ENCODE data around the gene CKS1B.
A peak's percentile ranks its signal among the peaks of the same experiment; 100 is the strongest.

The CKS1B gene

GRCh38 chr1:154970631-154971340 is 3.7 kb upstream of the CKS1B start, which contains the start of gene SHC1:
Gene SHC1 (minus strand): TSS chr1:154970747. CDS start chr1:154970526, 221 bp downstream.
- Histone ChIP-seq H2AFZ (ENCODE audit: low read depth) (peak within 1 kb of the TSS; percentile 1; the same call in 1 of the 2 replicates), H3K27me3 (ENCODE audit: insufficient read depth, low read depth) (no peaks in the 10 kb centered on the region), H3K4me1 (ENCODE audit: low read depth, poor library complexity, severe bottlenecking) (peaks cover 49% of the 10 kb centered on the region), H3K27ac (peak within 1 kb of the TSS; percentile 64), H3K36me3 (ENCODE audit: insufficient read depth) (no peaks in the 10 kb centered on the region), H3K9ac (peak within 1 kb of the TSS; percentile 52), H4K20me1 (ENCODE audit: insufficient read depth) (no peaks in the 10 kb centered on the region), H3K4me3 (IDR thresholded peaks at IDR 0.05; ENCODE audit: insufficient read depth, low read depth, low read length) (peak within 1 kb of the TSS; percentile 97), H3K4me2 (peak within 1 kb of the TSS; percentile 73), H3K79me2 (ENCODE audit: insufficient read depth, low read depth) (peaks cover 68% of the 10 kb centered on the region)
- TF ChIP-seq CTCF (conservative IDR thresholded peaks at IDR 0.05; ENCODE audit: low read depth, low read length), result no peak

DNA sequence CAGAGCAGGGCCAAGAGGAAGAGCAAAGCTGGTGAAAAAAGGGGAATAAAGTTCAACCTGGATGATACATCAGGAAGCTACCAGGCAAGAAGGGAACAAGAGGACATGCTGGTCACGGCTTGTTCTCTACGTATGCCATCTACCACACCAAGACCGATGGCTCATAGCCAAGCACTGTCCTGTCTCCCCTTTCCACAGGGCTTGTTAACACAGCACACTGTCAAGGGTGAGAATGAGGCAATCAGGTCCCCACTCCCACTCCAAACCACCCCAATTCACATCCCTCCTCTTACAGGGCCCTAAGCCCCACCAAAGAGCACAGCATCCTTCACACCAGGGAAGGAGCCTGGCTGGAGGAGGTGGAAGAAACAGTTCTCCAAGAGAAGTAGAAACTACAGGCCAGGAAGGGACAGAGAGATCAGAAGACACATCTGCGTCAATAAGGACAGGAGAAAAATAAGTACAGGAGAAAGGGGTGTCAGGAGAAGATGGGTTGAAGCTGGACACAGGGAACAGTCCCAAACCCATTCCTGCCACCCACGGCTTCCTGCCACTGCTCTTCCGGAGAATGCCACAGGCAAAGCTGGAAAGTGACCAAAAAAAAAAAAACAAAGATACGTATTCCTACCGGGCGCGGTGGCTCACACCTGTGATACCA is 3.0 kb upstream of the CKS1B start:
- Histone ChIP-seq H2AFZ (ENCODE audit: low read depth) (peak overlapping the region; percentile 1; the same call in 1 of the 2 replicates), H3K27me3 (ENCODE audit: insufficient read depth, low read depth) (no peaks in the 10 kb centered on the region), H4K20me1 (ENCODE audit: insufficient read depth) (no peaks in the 10 kb centered on the region), H3K79me2 (ENCODE audit: insufficient read depth, low read depth) (peaks cover 75% of the 10 kb centered on the region), H3K4me1 (ENCODE audit: low read depth, poor library complexity, severe bottlenecking) (peaks cover 54% of the 10 kb centered on the region), H3K4me3 (IDR thresholded peaks at IDR 0.05; ENCODE audit: insufficient read depth, low read depth, low read length) (peak overlapping the region; percentile 97), H3K4me2 (peak overlapping the region; percentile 73), H3K36me3 (ENCODE audit: insufficient read depth) (no peaks in the 10 kb centered on the region), H3K27ac (peak overlapping the region; percentile 64), H3K9ac (peak overlapping the region; percentile 52; the same call in 1 of the 2 replicates)
- no peak for TF ChIP-seq CTCF (conservative IDR thresholded peaks at IDR 0.05; ENCODE audit: low read depth, low read length)

DNA sequence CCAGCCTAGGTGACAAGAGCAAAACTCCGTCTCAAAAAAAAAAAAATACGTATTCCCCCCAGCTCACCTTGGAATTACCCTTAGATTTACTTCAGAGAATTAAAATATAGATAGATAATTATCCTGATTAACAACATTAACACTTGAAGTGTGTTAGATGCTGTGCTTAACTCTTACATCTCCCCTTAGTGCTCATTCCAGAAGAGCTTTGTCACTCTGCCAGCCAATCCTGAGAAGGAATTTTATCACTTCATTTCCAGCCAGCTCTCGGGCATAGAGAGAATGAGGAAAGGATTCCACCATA is 2.3 kb upstream of the CKS1B start:
- Histone ChIP-seq H2AFZ (ENCODE audit: low read depth) (no peak overlapping the region), H3K4me3 (IDR thresholded peaks at IDR 0.05; ENCODE audit: insufficient read depth, low read depth, low read length) (no peak overlapping the region), H3K36me3 (ENCODE audit: insufficient read depth) (no peaks in the 10 kb centered on the region; the same call in 1 of the 2 replicates), H3K27ac (no peak overlapping the region; the same call in 1 of the 2 replicates), H3K9ac (no peak overlapping the region), H4K20me1 (ENCODE audit: insufficient read depth) (no peaks in the 10 kb centered on the region), H3K4me1 (ENCODE audit: low read depth, poor library complexity, severe bottlenecking) (peaks cover 61% of the 10 kb centered on the region), H3K4me2 (peak overlapping the region; percentile 60; the same call in 1 of the 2 replicates), H3K27me3 (ENCODE audit: insufficient read depth, low read depth) (no peaks in the 10 kb centered on the region), H3K79me2 (ENCODE audit: insufficient read depth, low read depth) (peaks cover 79% of the 10 kb centered on the region)
- TF ChIP-seq CTCF (conservative IDR thresholded peaks at IDR 0.05; ENCODE audit: low read depth, low read length), result no peak

DNA sequence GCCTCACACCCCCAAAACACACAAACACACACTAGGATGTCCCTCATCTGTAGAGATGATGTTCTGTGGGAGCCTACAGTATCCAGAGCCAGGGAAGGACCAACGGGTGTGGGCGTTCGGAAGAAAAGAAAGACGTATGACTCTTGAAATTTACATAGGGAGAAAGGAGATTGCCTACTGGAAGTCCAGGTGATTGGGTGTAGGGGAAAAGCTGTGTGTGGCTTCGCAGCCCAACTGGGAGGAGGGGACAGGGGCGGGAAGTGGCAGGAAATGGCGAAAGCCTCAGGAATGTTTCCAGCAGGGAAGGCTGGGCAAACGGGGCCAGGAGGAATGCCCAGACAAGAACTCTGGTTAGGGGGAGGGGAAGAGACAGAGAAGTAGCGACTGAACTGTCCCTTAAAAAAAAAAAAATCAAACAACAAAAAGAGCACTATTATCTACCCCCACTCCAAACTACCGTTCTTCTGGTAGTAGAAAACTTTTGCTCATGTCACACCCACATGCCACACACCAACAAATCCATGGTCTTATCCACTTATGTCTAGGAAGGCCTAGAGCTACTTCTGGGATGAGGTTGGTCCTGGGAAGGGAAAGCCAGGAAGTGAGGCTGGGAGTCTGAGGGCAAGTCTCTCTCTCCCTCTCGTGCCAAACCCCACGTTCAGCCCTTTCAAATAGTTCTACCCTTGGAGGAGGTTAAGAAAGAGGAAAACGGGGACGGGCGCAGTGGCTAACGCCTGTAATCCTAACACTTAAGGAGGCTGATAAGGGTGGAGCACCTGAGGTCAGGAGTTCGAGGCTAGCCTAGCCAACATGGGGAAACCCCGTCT is 1.8 kb upstream of the CKS1B start:
- peaks cover 67% of the 10 kb centered on the region for H3K4me1 ChIP-seq (ENCODE audit: low read depth, poor library complexity, severe bottlenecking)
- H3K4me2 ChIP-seq, result peak overlapping the region; percentile 60
- H3K79me2 ChIP-seq (ENCODE audit: insufficient read depth, low read depth), result peaks cover 80% of the 10 kb centered on the region
- TF ChIP-seq CTCF (conservative IDR thresholded peaks at IDR 0.05; ENCODE audit: low read depth, low read length), result no peak
- peak overlapping the region; percentile 77; the same call in 1 of the 2 replicates for H3K27ac ChIP-seq
- no peak overlapping the region for H2AFZ ChIP-seq (ENCODE audit: low read depth)
- no peaks in the 10 kb centered on the region for H3K27me3 ChIP-seq (ENCODE audit: insufficient read depth, low read depth)
- no peak overlapping the region for H3K4me3 ChIP-seq (IDR thresholded peaks at IDR 0.05; ENCODE audit: insufficient read depth, low read depth, low read length)
- H4K20me1 ChIP-seq (ENCODE audit: insufficient read depth), result no peaks in the 10 kb centered on the region
- peaks cover 5% of the 10 kb centered on the region; the same call in 1 of the 2 replicates for H3K36me3 ChIP-seq (ENCODE audit: insufficient read depth)
- H3K9ac ChIP-seq, result no peak overlapping the region; the same call in 1 of the 2 replicates

All from KMS-11 (cell line).